Nucleus accumbens (tissue), 56 donors: ENCODE measurements around the gene PDLIM5.
"Not testable (repeated sequence)": the region's sequence is repeated elsewhere in the genome, so short reads cannot be mapped to it uniquely, and the experiment has no call there.

Experiments used
- DNase-seq, 56 donors: peaks; one replicate each; lab custom pipeline; 2025; lab: John Stamatoyannopoulos, UW

The PDLIM5 gene

GRCh38 chr4:94459462-94460161 is 7.9 kb downstream of the PDLIM5 start:
- DNase-seq = no peak

- no peak for DNase-seq
Observed at GRCh38 chr4:94461506-94461905, 9.8 kb downstream of the PDLIM5 start.

- no peak for DNase-seq
Observed at GRCh38 chr4:94462572-94462971, 10.8 kb downstream of the PDLIM5 start.

- no peak for DNase-seq
Observed at GRCh38 chr4:94463771-94464170, 12.0 kb downstream of the PDLIM5 start.

- no peak for DNase-seq
Observed at GRCh38 chr4:94466371-94466770, 14.6 kb downstream of the PDLIM5 start.

- DNase-seq = no peak
Observed at GRCh38 chr4:94466923-94467322, 15.2 kb downstream of the PDLIM5 start.

- no peak for DNase-seq
Observed at GRCh38 chr4:94468093-94468769, 16.5 kb downstream of the PDLIM5 start.

- DNase-seq = no peak
Observed at GRCh38 chr4:94469221-94469784, 17.6 kb downstream of the PDLIM5 start.

GRCh38 chr4:94470132-94470531 is 18.4 kb downstream of the PDLIM5 start:
- no peak for DNase-seq

- not testable (repeated sequence) for DNase-seq
Observed at GRCh38 chr4:94470782-94471181, 19.0 kb downstream of the PDLIM5 start.

- DNase-seq = no peak
Observed at GRCh38 chr4:94472056-94472826, 20.5 kb downstream of the PDLIM5 start.

GRCh38 chr4:94475050-94475449 is 23.3 kb downstream of the PDLIM5 start:
- no peak for DNase-seq

GRCh38 chr4:94475794-94476193 is 24.1 kb downstream of the PDLIM5 start:
- DNase-seq = no peak

GRCh38 chr4:94477227-94477626 is 25.5 kb downstream of the PDLIM5 start:
- DNase-seq = no peak

- not testable (repeated sequence) for DNase-seq
Observed at GRCh38 chr4:94478805-94479204, 27.1 kb downstream of the PDLIM5 start.

- DNase-seq = no peak
Observed at GRCh38 chr4:94479358-94480141, 27.8 kb downstream of the PDLIM5 start.

GRCh38 chr4:94480362-94480951 is 28.7 kb downstream of the PDLIM5 start:
- DNase-seq = no peak

GRCh38 chr4:94483895-94484294 is 32.2 kb downstream of the PDLIM5 start:
- DNase-seq = no peak

GRCh38 chr4:94484818-94485217 is 33.1 kb downstream of the PDLIM5 start:
- no peak for DNase-seq

- DNase-seq = no peak
Observed at GRCh38 chr4:94486372-94486801, 34.6 kb downstream of the PDLIM5 start.
